H1 (cell line): ENCODE results near the gene TM2D1. TPM values are rescaled to one million over a fixed set of nuclear protein-coding genes. Genes with fewer than 3 reads are reported as not detected.

Source experiments
- CTCF ChIA-PET: fragments of 300-600 bp; sonication (Branson Sonifier 250); formaldehyde crosslinking; loops from one replicate; lab custom pipeline; 2021; ENCODE audit not compliant: partially characterized antibody; lab: Charles Lee
- POLR2A ChIA-PET: fragments of 300-600 bp; sonication (Branson Sonifier 250); formaldehyde crosslinking; loops from one replicate; lab custom pipeline; 2021; ENCODE audit warnings: inconsistent platforms; ENCODE audit not compliant: partially characterized antibody; lab: Charles Lee
- DNase-seq, 2 experiments: peaks; one replicate each; pipeline versions ENCODE4 v3.0.0 to v3.0.0-alpha.2; 2010 to 2022; ENCODE audit warnings: low spot score in 2 of 2, low read depth in 1 of 2, mixed read lengths in 1 of 2
- FAIRE-seq: peaks from 2 replicates; lab custom pipeline; 2011; peaks lifted over from hg19 to GRCh38; lab: Jason Lieb, UNC
- H2AFZ ChIP-seq: 2 replicates; pipeline ENCODE4 v1.8.1; 2012; ENCODE audit warnings: low read length, inconsistent platforms
- H2AK5ac ChIP-seq: 2 replicates; pipeline ENCODE4 v1.6.1; 2013; ENCODE audit warnings: low read depth, low read length
- H2BK120ac ChIP-seq: replicated peaks from 2 replicates; pipeline ENCODE3; 2013; ENCODE audit warnings: low read depth, low read length, inconsistent platforms
- H2BK12ac ChIP-seq: 2 replicates; pipeline ENCODE4 v1.6.1; 2013; ENCODE audit warnings: low read depth, low read length
- H2BK15ac ChIP-seq: 2 replicates; pipeline ENCODE4 v1.6.1; 2013; ENCODE audit warnings: low read length
- H2BK20ac ChIP-seq: 2 replicates; pipeline ENCODE4 v1.6.1; 2013; ENCODE audit warnings: low read length
- H2BK5ac ChIP-seq: 2 replicates; pipeline ENCODE4 v1.6.1; 2013; ENCODE audit warnings: low read depth, low read length
- H3K14ac ChIP-seq: 2 replicates; pipeline ENCODE4 v1.6.1; 2013; ENCODE audit warnings: inconsistent platforms; ENCODE audit not compliant: insufficient read length
- H3K18ac ChIP-seq: 2 replicates; pipeline ENCODE4 v1.6.1; 2013; ENCODE audit warnings: low read length; ENCODE audit errors: extremely low read depth
- H3K23ac ChIP-seq: 2 replicates; pipeline ENCODE4 v1.6.1; 2013; ENCODE audit warnings: inconsistent platforms; ENCODE audit not compliant: insufficient read length
- H3K23me2 ChIP-seq: 2 replicates; pipeline ENCODE4 v1.6.1; 2013; ENCODE audit warnings: low read depth, low read length
- H3K27ac ChIP-seq: 2 replicates; pipeline ENCODE4 v1.6.1; 2011; ENCODE audit warnings: low read depth, low read length, inconsistent platforms
- H3K27me3 ChIP-seq, 4 experiments: replicated peaks in 1 of 4; 1 replicate in 1 of 4; 2 replicates in 3 of 4; pipeline versions ENCODE4 v1.6.1 to v1.8.1; 2011 to 2013; ENCODE audit warnings: low read length in 3 of 4, mild to moderate bottlenecking in 3 of 4, inconsistent platforms in 2 of 4, mixed read lengths in 2 of 4, moderate library complexity in 1 of 4; ENCODE audit not compliant: control insufficient read depth in 3 of 4, insufficient read depth in 3 of 4; ENCODE audit errors: extremely low read depth in 1 of 4
- H3K36me3 ChIP-seq, 4 experiments: 2 replicates each; pipeline versions ENCODE4 v1.6.1 to v1.8.1; 2011 to 2013; ENCODE audit warnings: mild to moderate bottlenecking in 4 of 4, low read length in 3 of 4, moderate library complexity in 2 of 4, control low read depth in 1 of 4, inconsistent platforms in 1 of 4; ENCODE audit not compliant: insufficient read depth in 4 of 4, control insufficient read depth in 2 of 4
- H3K4ac ChIP-seq: replicated peaks from 2 replicates; pipeline ENCODE3; 2013; ENCODE audit warnings: low read length, low read depth, mixed read lengths, inconsistent platforms; ENCODE audit not compliant: insufficient read length
- H3K4me1 ChIP-seq, 4 experiments: replicated peaks in 1 of 4; 1 replicate in 1 of 4; 2 replicates in 3 of 4; pipeline versions ENCODE4 v1.6.1 to v1.8.1; 2011 to 2013; ENCODE audit warnings: low read length in 3 of 4, inconsistent platforms in 2 of 4, mixed read lengths in 1 of 4; ENCODE audit not compliant: insufficient read depth in 4 of 4, control insufficient read depth in 3 of 4
- H3K4me2 ChIP-seq, 2 experiments: 2 replicates each; pipeline versions ENCODE4 v1.6.1 to v1.8.1; 2011 to 2013; ENCODE audit warnings: low read depth in 2 of 2, low read length in 2 of 2, control low read depth in 1 of 2, inconsistent platforms in 1 of 2, mild to moderate bottlenecking in 1 of 2; ENCODE audit not compliant: insufficient read depth in 1 of 2
- H3K4me3 ChIP-seq, 4 experiments: fragments of 200-600, 300-600 bp in 1 of 4; sonication (generic), shearing (Covaris generic), sonication (Bioruptor Twin) in 1 of 4; 2 replicates each; pipeline versions ENCODE4 v1.5.1 to v1.8.1; 2011 to 2016; ENCODE audit warnings: low read length in 4 of 4, low read depth in 3 of 4, control low read depth in 2 of 4, inconsistent platforms in 2 of 4, mild to moderate bottlenecking in 2 of 4, mixed read lengths in 1 of 4, moderate library complexity in 1 of 4; ENCODE audit not compliant: insufficient read depth in 2 of 4; ENCODE audit errors: extremely low read depth in 1 of 4
- H3K56ac ChIP-seq: replicated peaks from 2 replicates; pipeline ENCODE3; 2013; ENCODE audit warnings: low read depth, mild to moderate bottlenecking, mixed read lengths, low read length, inconsistent platforms; ENCODE audit not compliant: insufficient read length
- H3K79me1 ChIP-seq: 2 replicates; pipeline ENCODE4 v1.6.1; 2013; ENCODE audit warnings: low read depth, low read length, control low read depth
- H3K79me2 ChIP-seq, 2 experiments: 2 replicates each; pipeline versions ENCODE4 v1.6.1 to v1.8.1; 2012 to 2013; ENCODE audit warnings: low read length in 2 of 2, mild to moderate bottlenecking in 2 of 2, inconsistent platforms in 1 of 2; ENCODE audit not compliant: insufficient read depth in 2 of 2, control insufficient read depth in 1 of 2
- H3K9ac ChIP-seq, 4 experiments: replicated peaks in 1 of 4; 1 replicate in 1 of 4; 2 replicates in 3 of 4; pipeline versions ENCODE4 v1.6.1 to v1.8.1; 2011 to 2013; ENCODE audit warnings: low read depth in 3 of 4, low read length in 3 of 4, control low read depth in 2 of 4, mild to moderate bottlenecking in 2 of 4, moderate library complexity in 2 of 4, inconsistent platforms in 1 of 4; ENCODE audit errors: extremely low read depth in 1 of 4
- H3K9me3 ChIP-seq, 2 experiments: 2 replicates each; pipeline versions ENCODE4 v1.6.1 to v1.8.1; 2012 to 2013; ENCODE audit warnings: mild to moderate bottlenecking in 2 of 2, moderate library complexity in 2 of 2, control low read depth in 1 of 2, inconsistent platforms in 1 of 2, low read depth in 1 of 2, low read length in 1 of 2, mixed read lengths in 1 of 2; ENCODE audit not compliant: insufficient read depth in 2 of 2
- H4K20me1 ChIP-seq, 2 experiments: replicated peaks in 1 of 2; 2 replicates each; pipeline versions ENCODE3 to v1.8.1; 2011 to 2013; ENCODE audit warnings: inconsistent platforms in 2 of 2, low read length in 2 of 2, mild to moderate bottlenecking in 1 of 2; ENCODE audit not compliant: insufficient read depth in 2 of 2, control insufficient read depth in 1 of 2
- H4K5ac ChIP-seq: 2 replicates; pipeline ENCODE4 v1.6.1; 2013; ENCODE audit warnings: low read length, low read depth, mixed read lengths, inconsistent platforms; ENCODE audit not compliant: insufficient read length
- H4K8ac ChIP-seq: 2 replicates; pipeline ENCODE4 v1.8.0; 2013; ENCODE audit warnings: mild to moderate bottlenecking, moderate library complexity, low read length, inconsistent platforms; ENCODE audit not compliant: insufficient read depth; ENCODE audit errors: extremely low read depth
- H4K91ac ChIP-seq: replicated peaks from 2 replicates; pipeline ENCODE3; 2013; ENCODE audit warnings: low read length, mixed read lengths, inconsistent platforms; ENCODE audit not compliant: insufficient read length
- BACH1 ChIP-seq: IDR thresholded peaks from 2 replicates; pipeline ENCODE4 v1.6.1; 2012; ENCODE audit warnings: low read length, improper control_type of control experiment
- GTF2F1 ChIP-seq: IDR thresholded peaks from 2 replicates; pipeline ENCODE4 v1.6.1; 2012; ENCODE audit warnings: low read depth, low read length, improper control_type of control experiment, borderline replicate concordance
- JUND ChIP-seq: IDR thresholded peaks from 2 replicates; pipeline ENCODE4 v1.6.1; 2011; ENCODE audit warnings: mild to moderate bottlenecking, improper control_type of control experiment, low read length
- KDM1A ChIP-seq: fragments of 200-600, 300-600 bp; sonication (generic); IDR thresholded peaks from 2 replicates; pipeline ENCODE4 v1.7.1; 2016; ENCODE audit warnings: mild to moderate bottlenecking, low read length, borderline replicate concordance
- NANOG ChIP-seq: IDR thresholded peaks from 2 replicates; pipeline ENCODE4 v1.6.1; 2011; ENCODE audit warnings: low read length, low read depth, mild to moderate bottlenecking, inconsistent platforms; ENCODE audit not compliant: insufficient read depth, poor library complexity, severe bottlenecking
- NRF1 ChIP-seq: IDR thresholded peaks from 2 replicates; pipeline ENCODE4 v1.6.1; 2011; ENCODE audit warnings: mild to moderate bottlenecking, low read depth, low read length, improper control_type of control experiment
- POU5F1 ChIP-seq: IDR thresholded peaks from 2 replicates; pipeline ENCODE4 v1.6.1; 2011; ENCODE audit warnings: low read depth, mild to moderate bottlenecking, low read length, moderate library complexity
- RAD21 ChIP-seq, 2 experiments: IDR thresholded peaks in 1 of 2; conservative IDR thresholded peaks in 1 of 2; 2 replicates each; pipeline ENCODE4 v1.6.1; 2011; ENCODE audit warnings: low read depth in 2 of 2, low read length in 2 of 2, improper control_type of control experiment in 1 of 2, inconsistent platforms in 1 of 2, mild to moderate bottlenecking in 1 of 2, moderate library complexity in 1 of 2
- RXRA ChIP-seq: IDR thresholded peaks from 2 replicates; pipeline ENCODE4 v1.6.1; 2011; ENCODE audit warnings: low read depth, mild to moderate bottlenecking, low read length, moderate library complexity; ENCODE audit not compliant: insufficient read depth
- ZNF274 ChIP-seq: IDR thresholded peaks from 2 replicates; pipeline ENCODE4 v1.7.0; 2012; ENCODE audit warnings: low read length, borderline replicate concordance; ENCODE audit errors: extremely low read depth
- WGBS, 2 experiments: shearing (Covaris generic) in 1 of 2; methylation state at CpG; one replicate each; pipeline versions ENCODE4 v1.1.6 to v1.1.7; 2013 to 2015; ENCODE audit warnings: low lambda C conversion rate in 2 of 2, mixed read lengths in 2 of 2, inconsistent platforms in 1 of 2, low coverage in 1 of 2, missing lambda C conversion rate in 1 of 2; ENCODE audit not compliant: insufficient replicate concordance in 2 of 2, insufficient coverage in 1 of 2, insufficient read length in 1 of 2; ENCODE audit errors: extremely low coverage in 1 of 2, missing lambda C conversion rate in 1 of 2; 5-methylcytosine and 5-hydroxymethylcytosine counted together
- polyA plus RNA-seq, 7 experiments: library from polyadenylated mRNA; depleted of rRNA in 3 of 7; stranded (reverse) in 5 of 7; unstranded in 2 of 7; fragments of >200 nt in 5 of 7; fragments of 200-250 nt in 2 of 7; gene quantifications; 1 replicate in 5 of 7; 2 replicates in 1 of 7; 4 replicates in 1 of 7; pipeline versions ENCODE4 v1.2.1 to v1.2.3, GENCODE V29; 2011 to 2013; ENCODE audit warnings: missing spikeins in 2 of 7, mixed read lengths in 2 of 7
- total RNA-seq: library from RNA; stranded (reverse); fragmentation: NEBNext Ultra II Directional; extraction: Animal tissue kit (Norgen Biotek cat#: 25700); gene quantifications from 2 replicates; pipeline ENCODE4 v1.2.1, GENCODE V29; 2021
- TF ChIP-seq, protein P1 (sequence below), 3 experiments: IDR thresholded peaks; 1 replicate in 2 of 3; 2 replicates in 1 of 3; pipeline versions ENCODE4 v1.5.1 to v1.6.1; 2011; ENCODE audit warnings: low read length in 3 of 3, mild to moderate bottlenecking in 3 of 3, inconsistent platforms in 2 of 3, low read depth in 1 of 3, moderate library complexity in 1 of 3; ENCODE audit not compliant: insufficient read depth in 1 of 3; ENCODE audit errors: control extremely low read depth in 1 of 3

Gene TM2D1
- total and polyA plus RNA-seq, 2 of the 8 experiments (the other 6 are each of a cell fraction or from before 2014, with no cell fraction given) = 17.7 to 20.5 TPM

- H2BK20ac ChIP-seq = no peak overlapping the region
- DNase-seq (no peak), FAIRE-seq (no peak)
- H3K79me2 ChIP-seq = no peaks in the 10 kb centered on the region
- no peak overlapping the region for H3K4me3 ChIP-seq
- ChIA-PET CTCF (no interaction called here), POLR2A (no interaction called here)
- no peak overlapping the region for H2BK12ac ChIP-seq
- no peak overlapping the region for H3K27ac ChIP-seq
- no peak overlapping the region for H3K56ac ChIP-seq
- H3K27me3 ChIP-seq = peaks cover 0 to 6% (median 0%) of the 10 kb centered on the region in 4 experiments; a peak in 1 of 7 replicates
- no peak overlapping the region for H3K18ac ChIP-seq
- no peak overlapping the region for H2BK5ac ChIP-seq
- H3K4me1 ChIP-seq = peaks cover 2 to 8% (median 6%) of the 10 kb centered on the region in 4 experiments; a peak in 3 of 7 replicates
- no peak overlapping the region for H3K9ac ChIP-seq
- no peaks in the 10 kb centered on the region for H3K36me3 ChIP-seq
- no peaks in the 10 kb centered on the region for H3K79me1 ChIP-seq
- no peaks in the 10 kb centered on the region for H4K20me1 ChIP-seq
- H2AK5ac ChIP-seq = no peak overlapping the region
- no peak overlapping the region for H3K4ac ChIP-seq
- no peak overlapping the region for H3K14ac ChIP-seq
- H4K8ac ChIP-seq = no peak overlapping the region
- no peak overlapping the region for H3K23ac ChIP-seq
- no peak overlapping the region for H4K91ac ChIP-seq
- H3K23me2 ChIP-seq = no peaks in the 10 kb centered on the region
- H2BK120ac ChIP-seq = no peak overlapping the region
- H3K9me3 ChIP-seq = no peaks in the 10 kb centered on the region
- no peak overlapping the region for H2AFZ ChIP-seq
- H4K5ac ChIP-seq = no peak overlapping the region
- WGBS, 2 experiments = 96% methylated on average over 2 of the region's 2 CpGs; no CpG with 5 or more reads in 1 of the 2 experiments
- H2BK15ac ChIP-seq = no peak overlapping the region
- H3K4me2 ChIP-seq = no peak overlapping the region
- TF ChIP-seq GTF2F1 (no peak), BACH1 (no peak), JUND (no peak), RXRA (no peak), ZNF274 (no peak), POU5F1 (no peak), NRF1 (no peak), NANOG (no peak), KDM1A (no peak), RAD21 (IDR thresholded peaks at IDR 0.05 in 1 of 2, conservative IDR thresholded peaks at IDR 0.05 in 1 of 2; ENCODE audit: low read depth in 2 of 2, low read length in 2 of 2) (no peak)
- TF ChIP-seq, protein P1, sequence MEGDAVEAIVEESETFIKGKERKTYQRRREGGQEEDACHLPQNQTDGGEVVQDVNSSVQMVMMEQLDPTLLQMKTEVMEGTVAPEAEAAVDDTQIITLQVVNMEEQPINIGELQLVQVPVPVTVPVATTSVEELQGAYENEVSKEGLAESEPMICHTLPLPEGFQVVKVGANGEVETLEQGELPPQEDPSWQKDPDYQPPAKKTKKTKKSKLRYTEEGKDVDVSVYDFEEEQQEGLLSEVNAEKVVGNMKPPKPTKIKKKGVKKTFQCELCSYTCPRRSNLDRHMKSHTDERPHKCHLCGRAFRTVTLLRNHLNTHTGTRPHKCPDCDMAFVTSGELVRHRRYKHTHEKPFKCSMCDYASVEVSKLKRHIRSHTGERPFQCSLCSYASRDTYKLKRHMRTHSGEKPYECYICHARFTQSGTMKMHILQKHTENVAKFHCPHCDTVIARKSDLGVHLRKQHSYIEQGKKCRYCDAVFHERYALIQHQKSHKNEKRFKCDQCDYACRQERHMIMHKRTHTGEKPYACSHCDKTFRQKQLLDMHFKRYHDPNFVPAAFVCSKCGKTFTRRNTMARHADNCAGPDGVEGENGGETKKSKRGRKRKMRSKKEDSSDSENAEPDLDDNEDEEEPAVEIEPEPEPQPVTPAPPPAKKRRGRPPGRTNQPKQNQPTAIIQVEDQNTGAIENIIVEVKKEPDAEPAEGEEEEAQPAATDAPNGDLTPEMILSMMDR (IDR thresholded peaks at IDR 0.05; ENCODE audit: control extremely low read depth in 1 of 3, insufficient read depth in 1 of 3, low read depth in 1 of 3, low read length in 3 of 3) = no peak
Observed at GRCh38 chr1:61637470-61637869, 87.5 kb downstream of the TM2D1 start.
